Activated CD8-positive, alpha-beta memory T cell treated with anti-CD3 and anti-CD28 coated beads, Interleukin-2, amount 50 U/mL, for 24 hours (primary cell): ENCODE data around the gene TGFBR3L.
"Not testable (repeated sequence)": the region's sequence is repeated elsewhere in the genome, so short reads cannot be mapped to it uniquely, and the experiment has no call there.

Source experiments
- DNase-seq: peaks from one replicate; pipeline ENCODE4 v3.0.0-alpha.2; 2020; ENCODE audit errors: extremely low read depth

The TGFBR3L gene

GRCh38 chr19:7928334-7928706 is 13.7 kb downstream of the TGFBR3L start:
- DNase-seq = no peak

- DNase-seq = peak; percentile 32
These were observed 14.4 kb downstream of the TGFBR3L start for GRCh38 chr19:7928741-7929701.

DNA sequence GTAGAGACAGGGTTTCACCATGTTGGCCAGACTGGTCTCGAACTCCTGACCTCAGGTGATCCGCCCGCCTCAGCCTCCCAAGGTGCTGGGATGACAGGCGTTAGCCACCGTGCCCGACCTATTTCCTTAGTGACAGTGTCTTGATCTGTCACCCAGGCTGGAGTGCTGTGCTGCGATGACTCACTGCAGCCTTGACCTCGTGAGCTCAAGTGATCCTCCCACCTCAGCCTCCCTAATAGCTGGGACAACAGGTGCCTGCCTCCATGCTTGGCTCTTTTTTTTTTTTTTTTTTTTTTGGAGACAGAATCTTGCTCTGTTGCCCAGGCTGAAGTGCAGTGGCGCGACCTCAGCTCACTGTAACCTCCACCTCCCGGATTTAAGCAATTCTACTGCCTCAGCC is 15.4 kb downstream of the TGFBR3L start:
- not testable (repeated sequence) for DNase-seq

GRCh38 chr19:7930765-7931164 is 16.1 kb downstream of the TGFBR3L start:
- no peak for DNase-seq

DNA sequence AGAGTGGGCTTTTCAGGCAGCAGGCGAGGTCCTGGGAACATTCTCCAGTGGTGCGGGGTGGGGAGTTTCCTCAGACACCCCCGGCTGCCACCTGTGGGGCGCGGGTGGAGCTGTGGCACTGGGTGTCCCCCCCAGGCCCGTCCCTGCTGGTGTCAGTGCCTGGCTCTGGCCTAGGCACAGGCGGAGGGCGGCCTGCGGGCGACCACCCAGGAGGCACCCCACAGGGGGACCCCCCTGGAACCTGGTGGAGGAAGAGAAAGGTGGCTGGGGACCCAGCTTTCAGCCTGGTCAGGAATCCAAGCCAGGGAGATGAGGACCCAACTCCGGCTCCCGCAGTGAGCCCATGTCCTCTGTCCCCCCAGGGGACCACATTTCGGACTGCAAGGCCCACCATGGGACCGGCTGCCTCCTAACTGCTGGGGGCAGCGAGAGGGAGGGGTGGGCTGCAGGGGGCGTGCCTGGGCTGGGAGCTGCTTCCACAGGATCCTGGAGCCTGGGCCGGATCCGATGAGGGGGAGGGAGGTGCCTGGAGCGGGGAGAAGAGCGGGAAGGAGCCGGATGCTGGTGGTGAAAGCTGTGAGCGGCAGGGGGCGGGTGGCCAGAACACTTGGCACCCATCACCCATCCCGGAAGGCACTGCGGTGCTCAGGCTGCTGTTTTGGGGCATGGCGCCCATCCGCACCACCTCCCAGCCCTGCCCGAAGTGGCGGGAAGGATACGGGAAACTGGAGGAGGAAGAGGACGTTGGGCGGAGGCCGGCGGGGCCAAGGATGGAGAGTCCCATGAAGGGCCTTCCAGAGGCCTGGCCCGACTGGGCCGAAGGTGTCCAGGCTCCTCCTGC is 16.8 kb downstream of the TGFBR3L start:
- no peak for DNase-seq

DNA sequence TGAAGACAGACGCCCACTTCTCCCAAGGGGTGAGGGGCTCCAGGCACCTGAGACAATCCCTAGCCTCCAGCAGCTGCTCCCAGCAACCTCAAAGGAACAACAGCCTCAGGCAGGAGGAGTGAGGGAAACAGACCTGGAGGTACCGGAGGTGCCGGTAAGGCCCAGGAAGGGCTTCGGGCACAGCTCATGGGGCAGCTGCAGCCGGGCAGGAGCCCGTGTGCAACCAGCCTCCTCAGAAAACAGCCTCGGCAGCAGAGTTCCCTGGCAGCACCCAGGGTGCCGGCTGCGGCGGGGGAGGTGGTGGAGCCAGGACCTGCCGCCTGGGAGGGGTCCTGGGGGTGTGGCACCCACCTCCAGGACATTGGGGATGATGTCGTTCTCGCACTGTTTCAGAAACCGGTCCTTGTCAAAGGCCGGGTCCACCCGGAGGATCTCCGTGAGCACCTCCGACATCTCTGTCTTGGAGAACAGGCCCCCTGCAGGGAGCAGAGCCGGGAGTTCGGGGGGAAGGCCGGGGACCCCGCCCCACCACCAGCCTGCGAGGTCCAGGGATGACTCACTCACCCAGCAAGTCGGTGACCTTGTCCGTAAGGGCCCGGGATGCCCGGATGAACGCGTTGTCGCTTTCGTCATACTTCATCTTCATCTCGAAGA is 17.8 kb downstream of the TGFBR3L start:
- no peak for DNase-seq

DNA sequence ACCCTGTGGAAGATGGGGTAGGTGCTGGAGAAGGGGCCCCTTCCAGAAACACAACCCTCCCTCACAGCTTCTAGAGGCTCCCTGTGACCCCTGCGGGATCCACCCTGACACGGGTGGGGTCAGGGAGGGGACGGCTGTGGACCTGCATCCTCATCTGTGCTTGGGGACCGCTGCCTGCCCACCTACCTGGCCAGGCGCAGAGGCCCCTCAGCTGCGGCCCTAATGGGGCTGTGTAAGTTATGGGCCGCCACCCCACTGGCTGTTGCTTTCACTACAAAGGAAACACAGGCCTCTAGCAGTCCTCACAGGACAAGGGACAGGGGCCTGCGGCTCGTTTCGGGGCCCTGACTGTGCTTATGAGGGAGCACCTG is 18.3 kb downstream of the TGFBR3L start:
- no peak for DNase-seq

DNA sequence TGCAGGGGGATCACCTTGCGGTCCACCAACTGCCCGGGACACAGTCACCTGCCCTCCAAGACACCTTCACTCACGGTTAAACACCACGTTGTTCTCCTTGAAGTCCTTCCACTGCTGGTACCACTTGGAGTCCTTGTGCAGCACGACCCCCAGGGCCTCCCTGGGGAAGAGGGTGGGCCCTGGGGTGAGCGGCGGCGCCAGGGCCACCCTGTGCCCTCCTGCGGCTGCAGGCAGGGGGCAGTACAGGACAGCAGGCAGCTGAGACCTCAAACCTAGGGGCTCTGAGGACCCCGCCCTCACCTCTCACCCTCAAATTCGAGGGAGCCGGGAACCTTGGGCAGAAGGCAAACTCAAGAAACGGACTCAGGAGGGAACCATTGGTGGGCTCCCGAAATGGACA is 18.8 kb downstream of the TGFBR3L start:
- no peak for DNase-seq

DNA sequence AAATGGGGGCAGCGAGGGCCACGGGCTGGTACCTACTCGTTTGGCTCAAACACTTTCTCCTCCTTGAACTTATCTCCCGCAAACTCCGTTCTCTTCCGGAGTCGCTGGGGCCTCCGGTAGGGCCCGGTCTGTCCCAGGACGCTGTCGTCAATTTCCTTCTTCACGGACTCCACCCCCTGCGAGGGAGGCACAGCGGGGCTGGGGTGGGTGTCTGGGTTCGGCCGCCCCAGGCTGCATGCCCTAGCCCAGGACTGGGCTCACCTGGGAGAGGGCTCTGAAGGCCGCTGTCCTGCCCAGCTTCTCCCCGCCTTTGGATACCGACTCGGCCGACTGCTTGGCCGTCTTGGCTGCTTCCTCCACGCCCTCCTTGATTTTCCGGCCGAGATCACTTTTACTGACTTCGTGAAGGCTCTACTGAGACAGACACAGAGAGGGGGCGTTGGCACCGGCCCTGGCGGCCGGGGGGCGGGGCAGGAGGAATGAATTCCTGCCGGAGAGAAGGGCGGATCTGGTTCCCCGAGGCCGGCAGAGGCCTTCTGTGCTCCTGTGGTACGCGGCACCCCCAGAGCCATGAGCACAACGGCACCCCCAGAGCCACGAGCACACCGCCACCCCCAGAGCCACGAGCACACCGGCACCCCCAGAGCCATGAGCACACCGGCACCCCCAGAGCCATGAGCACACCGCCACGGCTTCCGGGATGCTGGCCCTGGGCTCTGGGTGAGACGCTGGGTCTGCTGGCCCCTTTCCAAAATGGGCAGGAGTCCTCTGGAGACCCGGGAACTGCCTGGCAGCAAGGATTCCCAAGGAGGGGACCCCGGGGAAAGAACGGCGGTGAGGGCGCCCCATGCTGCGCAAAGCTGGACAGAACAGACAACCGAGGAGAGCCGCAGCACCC is 19.4 kb downstream of the TGFBR3L start:
- no peak for DNase-seq

DNA sequence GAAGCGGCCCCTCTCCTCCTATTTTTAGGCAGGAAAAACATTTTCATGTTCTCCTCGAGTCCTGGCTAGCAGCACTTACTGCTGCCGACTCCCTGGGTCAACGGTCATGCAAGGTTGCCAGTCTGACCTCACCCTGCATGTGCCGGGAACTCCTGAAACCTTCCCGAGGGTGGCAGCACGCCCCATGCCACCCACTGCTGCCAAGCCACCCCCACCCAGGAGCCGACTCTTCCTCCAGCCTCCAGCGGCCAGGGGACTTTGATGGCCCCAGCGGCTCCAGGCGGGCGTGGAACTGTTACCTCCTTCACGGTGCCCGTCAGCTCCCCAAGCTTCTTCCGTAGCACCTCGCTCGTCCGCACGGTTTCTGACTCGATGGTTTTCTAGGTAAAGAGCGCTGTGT is 20.1 kb downstream of the TGFBR3L start:
- no peak for DNase-seq

DNA sequence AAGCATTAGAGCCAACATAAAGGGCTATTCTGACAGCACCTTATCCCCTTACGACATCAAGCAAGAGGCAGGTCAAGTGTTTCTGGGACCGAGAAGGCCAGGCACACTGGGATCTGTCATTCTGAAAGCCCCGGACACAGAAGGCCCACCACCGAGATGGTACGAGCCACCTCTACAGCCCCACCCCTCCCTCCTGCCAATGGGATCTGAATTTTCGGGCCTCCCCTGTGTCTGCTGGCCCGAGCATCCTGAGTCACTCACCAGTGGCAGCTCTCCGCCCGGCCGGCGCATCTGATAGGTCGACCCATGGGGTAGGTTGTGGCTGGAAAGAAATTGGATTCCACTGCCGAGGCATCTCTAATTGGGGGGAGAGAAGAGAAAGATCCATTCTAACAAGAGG is 26.2 kb downstream of the TGFBR3L start:
- DNase-seq = no peak

- no peak for DNase-seq
These were observed 27.4 kb downstream of the TGFBR3L start for GRCh38 chr19:7941895-7942596.

GRCh38 chr19:7942981-7943443 is 28.4 kb downstream of the TGFBR3L start:
- DNase-seq = no peak

DNA sequence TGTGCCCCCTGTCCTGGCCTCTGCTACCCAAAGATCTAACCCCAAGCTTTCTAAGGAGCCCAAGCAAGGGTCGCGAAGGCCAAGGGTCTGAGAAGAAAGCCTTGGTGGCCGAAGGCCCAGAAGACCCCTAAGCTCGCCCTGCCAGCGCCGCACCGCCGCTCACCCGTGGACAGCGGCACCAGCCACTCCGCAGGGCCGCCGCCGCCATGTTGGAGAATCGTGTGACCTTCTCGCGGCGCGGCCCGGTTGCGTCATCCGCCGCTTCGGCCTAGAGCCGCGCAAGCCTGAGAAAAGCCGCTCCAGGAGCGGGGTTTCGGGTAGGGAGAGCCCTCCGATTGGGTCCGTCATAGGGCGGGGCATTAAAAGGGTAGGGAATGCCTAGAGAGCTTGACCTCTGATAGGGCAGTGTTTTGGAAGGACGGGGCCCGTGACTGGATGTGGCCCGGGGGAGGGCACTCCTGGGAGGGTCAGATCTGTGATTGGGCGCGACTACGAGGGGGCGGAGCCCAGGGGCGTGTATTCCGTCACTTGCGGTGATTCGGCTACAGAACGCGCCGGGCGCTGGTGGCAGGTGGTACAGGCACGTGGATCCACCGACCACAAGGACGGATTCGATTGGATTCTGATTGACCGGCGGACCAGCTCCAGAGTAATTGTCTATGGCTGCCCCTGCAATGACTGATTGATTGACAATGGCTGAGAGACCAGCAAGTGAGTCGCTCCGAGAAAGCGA is 29.0 kb downstream of the TGFBR3L start, which contains the start of gene TIMM44:
TIMM44 (minus strand) TSS at position 223 of the 733 bp plus-strand sequence; CDS start at position 208, 15 bp downstream.
- DNase-seq = peak; percentile 98

- DNase-seq = peak; percentile 62
These were observed 29.6 kb downstream of the TGFBR3L start for GRCh38 chr19:7944177-7944761.

DNA sequence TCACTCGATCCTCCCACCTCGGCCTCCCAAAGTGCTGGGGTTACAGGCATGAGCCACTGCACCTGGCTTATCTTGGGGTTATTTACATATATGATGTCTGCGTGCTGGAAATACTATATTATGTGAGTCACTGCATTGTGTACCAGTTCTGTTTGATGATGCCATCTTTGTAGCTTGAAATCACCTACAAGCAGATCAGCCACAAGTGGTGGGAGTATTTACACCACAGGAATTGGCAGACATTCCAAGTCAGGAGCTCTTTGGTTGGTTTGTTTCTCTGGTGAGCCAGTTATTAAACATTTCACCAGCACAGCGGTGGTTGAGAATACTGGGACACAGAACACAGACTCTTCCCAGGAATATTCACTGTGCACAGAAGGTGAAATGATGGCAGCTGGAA is 33.3 kb downstream of the TGFBR3L start:
- no peak for DNase-seq

DNA sequence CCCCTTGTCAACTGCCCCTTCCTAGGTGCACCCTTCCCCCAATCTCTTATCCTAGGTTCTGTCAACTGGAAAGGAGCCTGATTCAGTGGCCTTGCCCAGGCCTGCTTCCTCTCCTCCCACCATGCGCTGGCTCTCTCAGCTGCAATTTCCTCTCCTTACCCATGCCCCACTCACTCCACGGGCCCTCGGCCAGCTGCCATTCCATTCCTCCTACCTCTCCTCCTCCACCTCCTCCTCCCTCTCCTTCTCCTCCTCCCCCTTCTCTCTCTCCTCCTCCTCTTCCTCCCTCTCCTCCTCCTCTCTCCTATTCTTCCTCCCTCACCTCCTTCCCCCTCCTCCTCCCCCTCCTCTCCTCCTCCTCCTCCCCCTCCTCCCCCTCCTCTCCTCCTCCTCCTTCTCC is 38.4 kb downstream of the TGFBR3L start:
- DNase-seq = no peak

- DNase-seq = no peak
These were observed 38.9 kb downstream of the TGFBR3L start for GRCh38 chr19:7953576-7953975.

GRCh38 chr19:7955696-7956095 is 41.1 kb downstream of the TGFBR3L start:
- no peak for DNase-seq
